HG03066 (cell line): Measurements from ENCODE around the gene TBX1.

ENCODE experiments used
- ATAC-seq: cut with Tn5 transposase; IDR thresholded peaks from one replicate; pipeline ENCODE4 v1.9.1; 2021; ENCODE audit warnings: low read depth; ENCODE audit not compliant: unreplicated experiment

TBX1 gene

DNA sequence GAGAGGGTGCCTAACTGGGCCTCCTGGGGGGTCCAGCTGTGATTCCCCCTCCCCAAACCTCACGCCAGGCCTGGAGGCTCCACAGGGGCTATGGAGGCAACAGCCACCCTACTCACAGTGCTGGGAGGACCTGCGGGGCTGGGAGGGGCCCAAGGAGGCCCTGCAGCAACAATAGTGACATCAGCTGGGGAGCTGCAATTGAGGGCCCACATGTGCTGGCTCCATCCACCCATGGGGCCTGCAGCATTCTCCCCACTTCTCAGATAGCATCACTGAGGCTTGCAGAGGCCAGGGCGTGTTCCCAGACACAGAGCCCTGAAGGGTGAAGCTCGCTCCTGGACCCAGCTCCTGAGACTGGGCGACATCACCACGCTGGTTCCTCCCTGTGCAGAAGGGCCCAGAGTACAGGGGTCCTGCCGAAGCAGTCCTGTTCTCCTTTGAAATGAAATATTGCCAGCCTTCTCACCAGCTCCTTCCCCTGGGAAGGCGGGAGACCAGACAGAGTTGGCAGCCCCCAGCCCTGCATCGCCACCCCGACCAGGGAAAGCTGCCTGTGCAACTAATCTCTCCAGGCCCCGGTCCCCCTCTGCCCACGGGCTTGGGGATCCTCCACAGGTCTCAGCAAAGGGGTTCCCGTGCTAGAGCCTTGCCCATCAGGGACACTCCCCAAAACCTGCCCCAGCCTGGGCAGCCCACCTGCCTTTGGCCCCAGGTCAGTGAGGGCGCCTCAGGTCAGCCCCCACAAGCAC is 8.9 kb upstream of the TBX1 start:
- ATAC-seq: no peak

DNA sequence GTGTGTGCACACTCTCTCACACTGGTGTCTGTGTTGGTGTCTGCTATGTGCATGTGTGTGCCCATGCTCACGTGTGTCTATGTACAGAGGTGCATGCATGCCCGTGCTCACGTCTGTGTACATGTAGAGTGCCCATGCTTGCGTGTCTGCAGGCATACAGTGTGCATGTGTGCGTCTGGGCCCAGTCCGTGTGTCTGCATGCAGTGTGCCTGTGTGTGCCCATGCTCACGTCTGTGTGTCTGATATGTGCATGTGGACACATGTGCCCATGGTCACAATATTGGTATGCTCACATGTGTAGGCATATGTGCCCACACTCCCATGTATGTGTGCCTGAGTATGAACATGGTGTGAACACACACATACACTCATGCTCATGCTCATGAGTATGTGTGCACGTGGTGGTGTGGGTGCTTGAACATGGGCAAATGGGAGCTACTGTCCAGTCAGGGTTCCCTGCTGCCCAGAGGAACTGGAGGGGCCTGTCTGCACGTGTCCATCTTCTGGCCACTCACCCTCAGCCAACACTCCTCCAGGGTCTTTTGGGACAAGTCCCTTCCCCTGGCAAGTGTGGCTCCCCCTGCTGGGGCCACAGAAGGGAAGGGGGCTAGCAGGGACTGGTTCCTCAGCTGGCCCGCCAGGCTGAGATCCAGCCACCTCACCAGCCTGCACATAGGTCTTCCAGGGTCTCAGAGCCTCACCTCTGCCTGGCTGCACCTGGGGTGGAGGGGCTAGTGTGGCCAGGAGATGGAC is 7.3 kb upstream of the TBX1 start:
- ATAC-seq: no peak

DNA sequence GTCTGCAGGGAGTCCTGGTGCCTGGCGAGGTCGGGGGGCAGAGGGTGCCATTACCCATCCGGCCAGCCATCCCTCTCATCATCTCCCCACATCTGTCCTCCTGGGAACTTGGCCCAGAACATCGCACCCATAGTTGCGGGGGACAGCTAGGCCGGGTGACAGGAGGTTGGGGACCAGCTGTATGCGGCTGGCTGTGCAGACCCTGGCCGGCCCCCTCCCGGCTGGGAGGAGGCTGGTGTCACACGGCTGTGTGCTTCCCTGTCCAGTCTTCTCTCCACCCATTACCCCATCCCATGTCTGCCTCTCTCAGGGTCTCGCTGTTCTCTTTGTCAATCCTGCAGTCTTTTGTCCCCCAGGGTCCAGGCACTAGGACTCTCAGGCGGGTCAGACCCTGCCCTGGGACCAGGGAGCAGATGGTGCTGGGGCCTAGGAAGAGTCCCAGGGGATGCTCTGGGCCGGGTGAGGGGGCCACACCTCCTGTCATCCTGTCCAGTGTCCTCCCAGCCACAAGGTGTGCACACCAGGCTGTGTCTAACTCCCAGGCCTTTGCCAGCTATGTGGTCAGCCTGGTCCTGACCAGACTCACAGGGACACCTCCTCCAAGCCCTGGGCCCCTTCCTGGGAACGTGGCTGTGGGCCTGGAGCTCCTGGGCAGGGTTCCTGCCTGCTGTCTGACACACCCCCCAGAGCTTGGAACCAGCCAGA is 6.4 kb upstream of the TBX1 start:
- ATAC-seq: no peak

DNA sequence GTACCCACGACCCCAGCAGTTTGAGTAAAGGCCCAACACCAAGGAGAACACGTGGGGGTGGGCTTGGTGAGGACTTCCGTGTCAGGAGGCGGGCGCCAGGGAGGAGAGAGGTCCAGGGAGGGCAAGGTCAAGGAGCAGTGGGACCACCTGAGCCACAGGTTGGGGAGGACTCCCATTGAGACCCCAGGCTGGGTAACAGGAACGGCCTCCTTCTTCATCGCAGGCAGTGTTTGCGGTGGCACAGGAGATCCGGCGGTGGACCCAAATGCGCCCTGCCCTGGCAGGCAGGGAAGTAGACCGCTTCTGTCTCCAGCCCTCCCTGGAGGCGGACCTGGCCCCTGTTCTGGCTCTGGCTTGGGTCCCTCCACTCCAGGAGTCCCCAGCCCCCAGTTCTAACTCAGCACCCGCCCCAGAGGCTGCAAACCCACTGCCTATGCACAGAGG is 5.9 kb upstream of the TBX1 start:
- no peak for ATAC-seq

GRCh38 chr22:19755145-19755710 is 5.3 kb upstream of the TBX1 start:
- no peak for ATAC-seq

DNA sequence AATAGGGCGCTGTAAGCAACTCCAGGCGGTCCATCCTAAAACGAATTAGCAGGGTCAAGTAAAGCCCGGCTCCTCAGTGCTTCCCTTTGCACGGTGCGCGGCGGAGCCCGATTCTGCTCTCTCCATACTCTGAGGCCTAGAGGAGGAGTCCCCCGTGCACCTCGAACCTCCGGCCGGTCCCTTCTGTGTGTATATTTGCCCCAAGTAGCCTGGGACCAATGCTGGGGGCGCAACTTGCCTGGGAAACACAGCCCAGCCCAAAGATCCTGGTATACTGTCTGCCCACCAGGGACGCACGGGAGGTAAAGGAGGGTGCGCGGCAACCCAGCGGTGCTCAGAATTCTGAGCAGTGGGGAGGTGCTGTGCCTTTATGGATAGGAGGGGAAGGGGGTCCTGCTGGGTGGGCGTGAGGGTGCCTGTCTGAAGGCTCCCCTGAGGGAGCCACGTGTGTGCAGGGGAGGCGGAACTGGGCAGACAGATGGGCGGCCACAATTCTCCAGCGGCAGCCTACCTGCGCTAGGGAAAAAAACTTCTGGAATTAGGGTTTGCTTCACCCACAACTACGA is 4.8 kb upstream of the TBX1 start:
- no peak for ATAC-seq

DNA sequence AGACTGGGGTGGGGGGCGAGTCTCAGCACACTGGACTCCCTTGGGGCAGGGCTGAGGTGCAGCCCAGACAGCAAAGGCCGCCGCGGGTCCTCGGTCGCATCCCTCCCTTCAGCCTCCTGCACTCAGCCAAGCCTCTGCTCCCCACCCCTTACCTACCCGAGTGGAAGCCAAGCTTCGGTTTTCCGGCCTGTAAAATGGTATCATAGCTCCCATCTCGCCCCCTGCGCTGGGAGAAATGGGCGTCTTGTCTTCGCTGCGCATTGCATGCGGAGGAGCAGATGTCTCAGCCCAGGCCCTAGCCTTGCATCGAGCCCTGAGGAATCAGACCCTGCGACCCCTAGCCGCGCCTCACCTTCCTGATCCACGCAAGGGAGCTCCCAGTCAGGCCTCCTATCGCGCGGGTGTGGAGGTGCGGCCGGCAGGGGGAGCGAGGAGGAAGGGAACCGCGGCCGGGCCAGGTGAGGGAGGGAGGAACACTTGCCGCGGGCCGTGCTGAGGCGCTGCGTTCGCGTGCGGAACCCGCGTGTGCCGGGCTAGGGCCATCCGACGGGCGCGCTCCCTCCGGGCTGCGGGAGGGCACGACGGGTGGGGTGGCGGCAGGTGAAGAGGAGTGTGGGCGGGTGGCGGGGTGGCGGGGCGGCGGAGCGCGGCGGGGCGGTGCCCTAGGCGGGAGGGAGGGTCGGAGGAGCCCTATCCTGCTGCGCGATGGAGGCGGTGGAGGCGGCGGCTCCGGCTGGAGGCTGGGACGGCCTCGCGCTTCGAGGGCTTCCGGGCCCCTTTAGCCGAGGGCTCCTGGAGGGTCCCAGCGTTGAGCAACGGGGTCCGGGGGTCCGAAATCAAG is 4.1 kb upstream of the TBX1 start:
- no peak for ATAC-seq

DNA sequence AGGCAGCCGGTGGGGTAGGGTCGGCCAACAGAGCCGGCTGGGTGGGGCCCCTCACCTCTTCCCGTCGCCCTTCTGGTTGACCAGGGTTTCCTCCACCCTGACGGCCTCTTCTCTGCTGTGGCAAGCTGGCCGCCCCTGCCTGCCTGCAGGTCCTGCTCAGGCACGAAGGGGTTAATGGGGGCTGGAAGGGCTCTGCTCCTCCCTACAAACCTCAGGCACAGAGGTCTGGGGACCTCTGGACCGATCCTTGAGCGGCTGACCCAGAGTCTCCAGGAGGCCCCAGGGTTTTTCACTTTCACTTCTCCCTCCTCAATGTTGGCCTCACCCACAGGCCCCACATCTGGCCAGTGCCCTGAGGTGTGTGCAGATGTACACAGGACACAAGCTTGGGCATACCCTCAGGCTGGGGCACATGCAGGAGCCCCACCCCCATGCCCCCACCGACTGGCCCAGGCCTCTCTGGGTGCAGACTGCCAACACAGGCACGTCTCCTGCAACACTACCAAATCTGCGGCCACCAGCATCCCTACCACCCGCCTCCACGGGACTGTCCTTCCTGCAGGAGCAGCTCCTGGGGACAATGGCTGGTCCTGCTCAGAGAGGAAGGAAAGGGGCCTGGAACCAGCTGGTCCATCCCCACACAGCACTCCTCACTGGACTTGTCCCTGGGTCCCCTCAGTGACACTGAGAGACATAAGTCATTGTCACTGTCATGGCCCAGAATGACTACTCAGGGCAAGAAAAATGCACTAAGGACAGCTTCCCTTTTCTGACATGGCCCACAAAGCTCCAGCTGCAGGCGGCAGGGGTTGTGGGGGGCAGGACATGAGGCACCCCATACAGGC is 3.2 kb upstream of the TBX1 start:
- ATAC-seq: no peak

DNA sequence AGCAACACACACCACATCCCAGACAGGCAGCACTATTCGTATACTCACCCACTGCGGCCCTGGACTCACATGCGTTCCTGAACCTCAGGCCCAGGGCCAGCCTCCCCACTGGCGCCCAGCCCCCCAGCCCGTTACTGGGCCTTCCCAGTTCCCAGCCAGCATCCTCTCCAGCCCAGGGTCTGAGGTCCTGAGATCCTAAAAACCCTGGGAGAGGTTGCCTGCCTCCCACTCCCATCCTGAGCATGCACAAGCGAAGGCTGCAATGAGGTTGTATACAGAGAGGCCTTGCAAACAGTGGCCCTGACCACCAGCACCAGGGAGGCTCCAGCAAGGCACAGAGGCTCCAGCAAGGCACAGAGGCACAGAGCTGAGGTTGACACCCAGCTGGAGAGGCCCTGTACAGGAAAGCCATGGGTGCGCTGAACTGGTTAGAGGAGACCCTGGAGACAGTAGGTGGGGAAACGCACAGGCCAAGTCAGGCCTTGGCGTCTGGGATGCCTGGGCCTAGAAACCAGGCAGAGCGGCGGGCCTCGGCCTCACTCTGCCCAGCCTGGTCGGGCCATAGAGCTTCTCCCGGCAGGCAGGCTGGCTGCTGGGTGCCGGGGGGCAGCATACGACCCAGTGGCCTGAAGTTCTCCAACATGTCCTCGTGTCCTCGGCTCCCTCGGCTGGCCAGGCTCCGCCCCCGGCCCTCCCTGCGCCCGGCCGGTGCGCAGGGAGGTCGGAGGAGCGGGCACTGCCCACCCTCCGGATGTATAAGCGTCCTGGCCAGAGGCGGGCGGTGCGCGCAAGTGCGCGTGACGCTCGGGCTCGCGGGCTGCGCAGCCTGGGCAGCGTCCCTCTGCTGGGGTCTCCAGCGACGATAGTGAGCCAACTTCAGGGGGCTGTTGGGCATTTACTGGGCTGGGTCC is 2.3 kb upstream of the TBX1 start:
- no peak for ATAC-seq

DNA sequence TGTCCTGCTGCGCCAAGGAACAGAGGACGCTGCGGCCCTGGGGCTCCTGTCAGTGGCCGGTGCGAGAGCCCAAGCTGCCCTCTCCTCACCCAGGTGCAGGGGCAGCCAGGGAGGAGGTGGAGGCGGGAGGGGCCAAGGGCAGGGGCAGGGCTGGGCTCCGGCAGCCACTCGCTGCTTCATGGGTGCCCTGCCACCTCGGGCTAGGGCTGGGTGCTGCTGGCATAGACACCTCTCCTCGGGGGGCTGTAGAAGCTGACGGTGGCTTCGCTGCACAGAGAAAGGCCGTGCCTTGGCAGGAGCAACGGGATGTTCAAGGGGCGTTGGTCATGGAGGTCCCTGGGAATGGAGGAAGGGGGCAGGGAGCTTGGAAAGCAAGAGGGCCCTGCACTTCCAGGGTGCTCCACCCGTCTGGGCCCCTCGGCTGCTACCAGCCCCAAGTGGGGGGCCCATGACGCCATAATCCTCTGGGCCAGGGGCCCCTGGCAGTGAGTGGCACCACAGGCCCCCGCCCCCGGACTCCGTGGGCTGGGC is 1.6 kb upstream of the TBX1 start:
- ATAC-seq: no peak

GRCh38 chr22:19759427-19760057 is 1.0 kb upstream of the TBX1 start:
- no peak for ATAC-seq

GRCh38 chr22:19760951-19761724 is 560 bp downstream of the TBX1 start:
- ATAC-seq: no peak

DNA sequence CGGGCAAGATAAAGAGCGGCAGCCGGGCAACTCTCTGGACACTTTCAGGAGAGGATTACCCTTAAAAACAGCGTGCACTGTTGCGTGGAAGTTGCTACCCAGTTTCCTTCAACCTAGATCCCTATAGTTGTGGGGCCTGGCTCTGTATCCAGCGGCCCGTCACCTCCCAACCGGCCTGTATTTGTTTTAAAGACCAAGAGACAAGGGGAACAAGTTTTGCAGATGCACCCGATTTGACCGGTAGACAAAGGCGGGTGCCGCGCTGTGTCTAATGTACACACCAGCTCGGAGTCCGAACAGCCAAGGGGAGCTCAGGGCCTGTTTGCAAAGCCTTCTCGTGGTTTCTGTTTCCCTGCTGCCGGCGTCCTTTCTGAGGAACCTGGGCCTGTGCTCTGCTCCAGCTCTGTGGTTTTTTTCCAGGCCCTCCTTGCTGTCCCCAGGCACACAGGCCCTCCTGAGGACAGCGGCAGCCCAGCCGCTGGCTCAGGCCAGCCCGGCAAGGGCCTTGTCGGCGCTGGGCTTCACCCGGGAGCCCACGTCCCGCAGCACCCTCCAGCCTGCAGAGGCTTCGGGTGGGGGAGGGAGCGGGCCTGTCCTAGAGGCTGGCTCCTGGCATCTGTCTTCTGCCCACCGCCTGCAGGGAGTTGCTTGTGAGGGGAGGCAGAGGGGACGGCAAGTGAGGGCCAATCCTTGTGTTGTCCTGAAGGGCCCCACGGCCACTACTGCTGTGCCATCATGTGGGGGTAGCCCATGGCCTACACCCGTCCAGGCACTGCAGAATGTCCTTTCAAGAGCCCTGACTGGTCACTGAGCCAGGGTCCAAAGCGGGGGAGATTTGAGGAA is 1.4 kb downstream of the TBX1 start:
- ATAC-seq: no peak

DNA sequence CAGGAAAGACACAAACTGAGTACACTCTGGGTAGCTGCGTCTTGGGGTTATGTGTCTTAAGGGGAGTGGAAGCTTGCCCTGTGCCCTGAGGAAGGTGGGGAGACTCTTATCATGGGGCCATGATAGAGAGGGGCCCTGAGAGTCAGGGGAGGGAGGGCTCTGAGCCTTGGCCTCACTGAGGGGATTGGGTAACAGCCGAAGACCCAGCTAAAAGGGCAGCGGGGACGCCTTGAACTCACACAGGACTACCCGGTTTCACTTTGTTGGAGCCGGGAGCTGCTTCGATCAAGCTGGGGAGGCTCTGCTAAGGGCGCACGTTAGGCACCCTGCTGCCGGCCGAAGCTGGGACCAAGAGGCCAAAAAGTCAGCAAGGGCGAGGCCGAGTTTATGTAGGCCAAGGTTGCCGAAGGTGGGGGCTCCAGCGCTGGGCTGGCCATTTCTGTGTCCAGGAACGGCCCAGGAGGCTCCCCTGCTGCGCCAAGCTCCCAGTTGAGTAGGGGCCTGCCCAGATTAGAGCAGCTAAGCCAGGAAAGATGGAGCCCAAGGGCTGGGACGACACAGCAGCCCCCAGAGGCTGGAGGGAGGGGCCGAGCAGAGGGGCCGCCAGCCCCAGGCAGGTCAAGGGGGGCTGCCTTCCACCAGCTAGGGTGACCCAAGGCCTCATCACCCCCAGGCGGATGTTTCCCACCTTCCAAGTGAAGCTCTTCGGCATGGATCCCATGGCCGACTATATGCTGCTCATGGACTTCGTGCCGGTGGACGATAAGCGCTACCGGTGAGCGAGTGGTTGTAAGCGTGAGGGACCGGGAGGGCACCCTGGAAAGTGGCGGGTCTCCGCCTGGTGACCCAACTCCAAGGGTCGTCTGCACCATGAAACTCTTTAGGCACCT is 2.2 kb downstream of the TBX1 start:
- no peak for ATAC-seq
